Esophagus mucosa (tissue), 1 donor: Measurements from ENCODE around the gene NQO1. TPM values are rescaled to one million over a fixed set of nuclear protein-coding genes. Genes with fewer than 3 reads are reported as not detected.

Experiments
- ATAC-seq: fragments of 200-7000 bp; cut with Tn5 transposase; one replicate; pipeline ENCODE4 v1.9.1; 2020
- total RNA-seq: library from RNA; stranded (reverse); gene quantifications from one replicate; pipeline ENCODE4 v1.2.4, GENCODE V29; 2023
- donor health status: DM: yes; HTN: yes; CAD: no.

The NQO1 gene
- total RNA-seq, 1 donor from 2014 or later: 84.6 TPM

DNA sequence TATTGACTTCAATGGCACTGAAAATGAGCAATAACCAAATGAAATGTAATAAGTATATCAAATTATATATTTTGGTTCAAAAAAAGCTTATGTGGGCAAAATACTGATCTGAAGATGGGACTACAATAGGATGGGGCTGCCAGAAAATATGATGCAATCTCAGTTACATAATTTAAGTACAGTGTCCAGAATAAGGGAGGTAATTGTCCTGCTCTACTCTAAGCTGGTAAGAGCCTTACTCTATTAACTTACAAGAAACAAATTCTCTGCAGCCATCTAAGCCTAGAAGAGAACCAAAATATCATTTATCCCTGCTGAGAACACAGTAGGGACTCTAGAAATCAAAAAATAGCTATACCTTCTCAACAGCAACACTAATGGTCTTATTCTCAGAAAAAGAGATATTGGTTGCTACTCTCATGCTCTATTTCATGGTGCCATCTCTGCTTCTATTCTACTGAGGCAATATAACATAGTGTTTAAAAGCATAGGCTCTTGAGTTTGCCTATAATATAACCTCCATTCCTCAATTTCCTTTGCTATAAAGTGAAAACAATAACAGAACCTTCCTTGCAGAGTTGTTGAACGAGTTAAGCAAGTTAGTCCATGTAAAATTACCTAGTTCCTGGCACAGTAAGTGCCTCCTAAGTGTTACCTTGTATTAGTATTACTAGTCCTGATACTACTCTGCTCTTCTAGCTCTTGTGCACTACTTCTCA lies 19.9 kb downstream of the NQO1 start:
- ATAC-seq: peak; percentile 72

DNA sequence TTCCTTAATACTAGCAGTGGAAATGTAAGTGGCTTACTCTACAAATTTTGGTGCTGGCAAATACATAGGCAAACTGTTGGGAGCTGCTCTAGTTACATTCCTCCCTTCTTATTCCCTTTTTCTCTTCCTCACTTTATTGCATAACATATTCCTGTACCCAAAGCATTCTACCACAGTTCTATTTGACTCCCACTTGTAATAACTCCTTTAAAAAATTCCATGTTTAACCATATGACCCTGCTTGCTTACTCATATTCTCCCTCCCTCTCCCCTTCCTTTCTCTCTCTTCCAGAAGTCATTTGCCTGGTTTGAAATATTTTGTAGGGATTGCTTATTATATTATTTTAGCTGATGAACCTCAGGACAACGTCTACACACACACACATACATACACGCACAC lies 22.7 kb downstream of the NQO1 start:
- ATAC-seq: no peak

DNA sequence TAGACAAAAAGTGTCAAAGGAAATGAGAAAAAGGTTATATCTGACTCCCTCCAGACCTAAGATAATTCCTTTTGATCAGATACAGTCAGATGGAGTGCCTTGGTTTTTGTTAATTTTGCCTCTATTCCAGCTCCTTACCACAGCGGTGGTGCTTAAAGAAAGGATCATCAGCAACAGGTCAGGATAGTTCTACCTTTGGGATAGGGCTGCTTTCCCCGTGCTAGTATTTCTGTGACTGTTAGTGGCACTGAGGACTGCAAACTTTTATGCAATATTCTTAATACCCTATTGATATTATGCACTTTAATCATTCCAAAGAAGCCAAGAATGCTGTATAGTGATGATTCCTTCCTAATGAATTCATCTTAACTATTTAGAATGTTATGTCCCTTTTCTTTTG lies 24.5 kb downstream of the NQO1 start:
- ATAC-seq: no peak

DNA sequence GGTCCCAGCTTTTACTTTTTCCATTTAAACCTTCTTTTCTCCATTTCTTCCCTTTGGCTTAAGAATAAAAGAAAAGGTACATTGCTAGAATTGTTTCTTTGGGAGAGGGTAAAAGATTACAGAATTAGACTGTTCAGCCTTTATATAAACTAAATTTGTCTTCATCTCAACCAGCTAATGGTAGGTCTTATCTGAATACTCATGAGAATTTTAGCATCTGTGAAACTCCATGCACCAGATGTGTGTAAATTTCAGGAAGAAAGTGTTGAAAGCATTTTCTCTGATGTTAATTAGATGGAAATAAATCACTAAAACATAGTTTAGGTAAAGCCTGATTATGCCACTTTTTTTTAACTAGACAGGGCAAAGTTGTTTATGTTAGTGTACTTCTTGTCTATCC lies 24.9 kb downstream of the NQO1 start:
- ATAC-seq: no peak

DNA sequence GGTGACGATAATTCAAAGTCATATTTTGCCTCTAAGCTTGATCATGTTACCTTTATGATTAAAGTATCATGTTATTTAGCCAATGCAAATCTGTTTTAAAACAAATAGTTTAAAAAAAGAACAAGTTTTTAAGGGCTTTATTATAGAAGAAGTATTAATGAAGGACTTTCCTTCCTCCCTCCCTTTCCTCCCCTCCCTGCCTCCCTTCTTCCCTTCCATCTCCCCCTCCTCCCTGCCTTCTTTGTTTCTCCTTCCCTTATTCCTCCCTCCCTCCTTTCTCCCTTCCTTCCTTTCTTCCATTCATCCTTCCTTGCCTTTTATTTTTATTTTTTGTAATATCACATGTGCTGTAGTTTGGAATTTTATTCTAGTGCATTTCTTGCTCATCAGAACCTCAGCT lies 26.4 kb downstream of the NQO1 start:
- no peak for ATAC-seq

DNA sequence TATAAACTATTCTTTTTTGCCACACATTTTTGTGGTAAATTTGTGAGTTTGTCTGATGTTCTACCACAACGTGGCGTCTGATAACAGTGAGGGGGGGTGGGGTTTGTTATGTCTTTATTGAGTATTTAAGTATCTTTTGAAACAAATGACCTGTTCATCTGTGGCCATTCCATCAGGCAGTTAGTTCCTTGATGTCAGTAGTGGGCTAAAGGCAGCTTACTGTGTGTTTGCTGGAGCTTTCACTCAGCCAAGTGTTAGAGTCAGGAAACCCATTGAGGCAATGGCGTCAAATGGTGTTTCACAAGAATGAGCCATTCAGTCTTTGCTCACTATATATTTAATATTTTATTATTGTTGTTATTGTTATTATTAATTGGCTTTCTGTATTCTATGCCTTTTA lies 28.0 kb downstream of the NQO1 start:
- no peak for ATAC-seq

DNA sequence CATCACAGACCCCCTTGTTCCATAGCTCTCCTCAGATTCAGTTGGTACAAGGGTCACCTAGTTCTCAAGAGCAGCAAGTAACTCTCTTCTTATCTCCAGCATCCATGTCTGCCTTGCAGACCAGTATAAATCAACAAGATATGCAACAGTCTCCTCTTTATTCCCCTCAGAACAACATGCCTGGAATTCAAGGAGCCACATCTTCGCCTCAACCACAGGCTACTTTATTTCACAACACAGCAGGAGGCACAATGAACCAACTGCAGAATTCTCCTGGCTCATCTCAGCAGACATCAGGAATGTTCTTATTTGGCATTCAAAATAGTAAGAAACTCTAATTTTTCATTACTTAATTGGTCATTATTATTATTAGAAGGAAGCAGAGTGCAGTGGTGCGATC lies 32.4 kb downstream of the NQO1 start:
- no peak for ATAC-seq

DNA sequence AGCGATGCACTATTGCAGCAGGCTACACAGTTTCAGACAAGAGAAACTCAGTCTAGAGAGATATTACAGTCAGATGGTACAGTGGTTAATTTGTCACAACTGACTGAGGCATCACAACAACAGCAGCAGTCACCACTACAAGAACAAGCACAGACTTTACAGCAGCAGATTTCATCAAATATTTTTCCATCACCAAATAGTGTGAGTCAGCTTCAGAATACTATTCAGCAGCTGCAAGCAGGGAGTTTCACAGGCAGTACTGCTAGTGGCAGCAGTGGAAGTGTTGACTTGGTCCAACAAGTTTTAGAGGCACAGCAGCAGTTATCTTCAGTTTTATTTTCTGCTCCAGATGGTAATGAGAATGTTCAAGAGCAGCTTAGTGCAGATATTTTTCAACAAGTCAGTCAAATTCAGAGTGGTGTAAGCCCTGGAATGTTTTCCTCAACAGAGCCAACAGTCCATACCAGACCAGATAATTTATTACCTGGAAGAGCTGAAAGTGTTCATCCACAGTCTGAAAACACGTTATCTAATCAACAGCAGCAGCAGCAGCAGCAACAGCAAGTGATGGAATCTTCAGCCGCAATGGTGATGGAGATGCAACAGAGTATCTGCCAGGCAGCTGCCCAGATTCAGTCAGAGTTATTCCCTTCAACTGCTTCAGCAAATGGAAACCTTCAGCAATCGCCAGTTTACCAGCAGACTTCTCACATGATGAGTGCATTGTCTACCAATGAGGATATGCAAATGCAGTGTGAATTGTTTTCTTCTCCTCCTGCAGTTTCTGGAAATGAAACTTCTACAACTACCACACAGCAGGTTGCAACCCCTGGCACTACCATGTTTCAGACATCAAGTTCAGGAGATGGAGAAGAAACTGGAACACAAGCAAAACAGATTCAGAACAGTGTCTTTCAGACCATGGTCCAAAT lies 34.1 kb downstream of the NQO1 start:
- ATAC-seq: no peak

DNA sequence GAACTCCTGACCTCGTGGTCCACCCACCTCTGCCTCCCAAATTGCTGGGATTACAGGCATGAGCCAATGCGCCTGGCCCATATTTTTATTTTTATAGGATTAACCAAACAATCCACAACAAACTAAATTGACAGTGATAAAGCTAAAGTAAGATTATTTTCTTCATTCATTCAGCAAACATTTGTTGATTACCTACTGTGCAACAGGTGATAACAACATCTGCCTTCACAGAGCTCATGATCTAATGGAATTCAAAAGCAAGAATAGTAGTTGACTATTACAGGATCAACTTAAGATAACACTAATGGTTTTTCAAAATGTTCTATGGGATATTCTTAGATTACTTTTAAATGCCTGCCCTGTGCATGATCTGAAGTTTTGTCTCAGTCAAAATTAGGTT lies 37.8 kb downstream of the NQO1 start:
- ATAC-seq: no peak

DNA sequence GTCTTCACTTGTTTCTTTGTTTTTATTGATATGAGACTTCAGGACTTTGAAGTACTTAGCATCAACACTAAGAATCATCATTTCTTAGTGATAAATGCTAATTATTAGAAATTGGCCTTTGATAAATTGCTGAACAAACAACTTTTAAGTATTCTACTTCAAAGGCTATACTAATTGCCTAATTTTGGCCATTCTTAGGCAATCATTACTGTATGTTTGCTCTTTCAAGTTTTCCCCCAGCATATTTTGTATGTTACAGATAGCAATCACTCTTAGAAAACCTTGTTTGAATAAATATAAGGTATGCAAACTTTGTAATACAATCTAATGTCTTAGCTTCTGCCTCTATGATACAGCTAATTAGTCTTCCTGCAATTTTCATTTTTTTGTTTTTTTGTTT lies 46.0 kb downstream of the NQO1 start:
- ATAC-seq: no peak

DNA sequence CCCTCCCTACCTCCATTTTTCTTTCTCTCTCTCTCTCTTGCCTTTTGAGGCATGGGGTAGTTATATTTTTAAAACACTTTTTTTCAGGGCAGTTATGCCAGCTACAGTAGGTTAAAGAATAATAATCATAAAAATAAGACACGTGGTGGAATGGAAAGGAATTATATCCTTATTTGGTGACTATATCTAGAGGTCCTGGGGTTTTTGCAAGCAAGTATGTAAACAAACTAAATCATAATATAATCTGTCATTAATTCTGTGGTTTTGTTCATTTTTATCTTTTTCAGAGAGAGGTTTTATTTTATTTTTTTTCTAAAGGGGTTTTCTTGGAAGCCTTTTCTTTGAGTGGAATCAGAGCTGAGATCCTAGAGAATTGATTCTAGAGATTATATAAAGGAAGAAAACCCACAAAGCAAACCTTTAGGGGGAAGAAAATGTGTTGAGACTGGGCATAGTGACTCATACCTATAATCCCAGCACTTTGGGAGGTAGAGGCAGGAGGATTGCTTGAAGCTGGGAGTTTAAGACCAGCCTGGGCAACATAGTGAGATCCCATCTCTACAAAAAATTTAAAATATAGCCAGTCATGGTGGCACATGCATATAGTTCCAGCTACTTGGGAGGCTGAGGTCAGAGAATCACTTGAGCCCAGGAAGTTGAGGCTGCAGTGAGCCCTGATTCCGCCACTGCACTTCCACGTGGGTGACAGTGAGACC lies 53.2 kb downstream of the NQO1 start:
- ATAC-seq: no peak

DNA sequence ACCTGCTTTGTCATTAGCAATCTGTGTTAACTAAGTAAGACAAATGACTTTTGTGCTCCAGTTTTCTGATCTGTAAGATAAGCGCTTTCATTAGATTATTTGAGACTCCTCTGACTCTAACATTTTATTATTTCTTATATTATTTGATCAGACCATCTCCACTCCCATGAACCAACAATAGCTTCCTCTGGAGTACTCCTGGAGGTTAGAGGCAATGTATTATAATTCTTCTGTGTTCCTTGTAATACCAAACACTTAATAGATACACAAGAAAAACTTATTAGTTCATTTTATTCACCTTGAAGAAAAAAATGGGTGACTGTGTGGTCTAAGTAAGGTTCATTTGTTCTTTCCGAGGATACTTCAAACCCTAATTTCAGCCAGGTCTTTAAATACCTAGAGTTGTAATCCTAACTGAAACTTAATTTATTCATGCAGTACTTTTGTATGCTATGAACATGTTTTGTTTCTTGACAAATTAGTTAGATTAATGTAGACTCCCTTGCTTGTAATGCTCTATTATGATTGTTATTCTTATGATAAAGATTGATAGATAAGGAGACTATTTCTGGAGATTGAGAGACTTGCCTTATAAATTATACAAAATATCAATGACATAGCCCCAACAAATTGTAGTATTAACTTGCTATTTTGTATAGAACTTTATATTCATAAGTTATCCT lies 53.9 kb downstream of the NQO1 start:
- no peak for ATAC-seq

DNA sequence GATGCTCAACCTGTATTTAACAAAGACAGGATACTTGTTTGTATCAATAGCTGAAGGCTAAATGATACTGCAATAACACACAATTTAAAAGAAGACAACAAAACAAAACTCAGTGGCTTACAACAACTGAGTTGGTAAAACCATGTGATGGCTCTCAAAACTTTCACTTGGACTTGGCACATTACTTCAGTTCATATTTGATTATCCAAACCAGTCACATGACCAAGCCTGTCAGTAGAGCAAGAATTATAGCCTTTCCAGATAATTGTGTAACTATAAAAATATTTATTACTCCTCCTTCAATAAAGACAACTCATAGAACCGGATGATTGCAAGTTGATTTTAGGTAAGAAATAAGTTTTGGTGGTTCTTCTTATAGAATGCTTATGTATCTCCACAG lies 56.8 kb downstream of the NQO1 start:
- no peak for ATAC-seq

DNA sequence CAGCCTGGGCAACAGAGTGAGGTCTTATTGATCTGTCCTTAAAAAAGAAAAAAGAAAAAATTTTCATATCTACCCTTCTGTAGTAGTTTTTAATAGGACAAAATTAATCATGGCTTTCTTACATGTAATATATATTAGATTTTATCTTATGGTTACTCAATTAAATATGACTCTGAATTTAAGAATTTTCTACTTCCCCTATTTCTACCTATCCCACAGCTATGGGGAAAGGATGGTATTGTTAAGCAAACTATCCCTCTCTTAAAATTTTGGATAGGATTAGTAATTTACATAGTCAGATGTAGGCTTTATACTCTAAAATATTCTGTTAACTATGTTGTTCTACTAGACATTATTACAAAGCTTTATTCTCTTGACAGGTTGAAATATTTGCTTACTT lies 62.5 kb downstream of the NQO1 start:
- ATAC-seq: no peak

DNA sequence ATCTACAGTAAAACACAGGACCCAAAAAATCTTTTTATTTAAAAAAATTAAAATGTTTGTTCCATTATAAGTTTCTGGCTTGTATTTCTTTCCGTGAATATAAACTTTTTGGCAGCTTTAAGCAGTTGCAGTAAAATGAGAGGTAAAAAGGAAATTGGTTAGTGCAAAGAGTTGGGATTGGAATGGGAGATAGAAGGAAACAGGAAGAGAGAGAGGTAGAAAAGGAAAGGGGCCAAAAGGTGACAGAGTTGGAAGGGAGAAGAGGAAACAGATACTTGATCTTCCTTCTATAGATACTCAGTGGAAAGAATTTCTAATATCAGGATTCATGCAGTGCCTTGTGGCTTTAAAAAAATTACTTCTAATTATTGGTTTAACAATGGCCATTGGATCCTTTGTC lies 63.5 kb downstream of the NQO1 start:
- ATAC-seq: no peak

DNA sequence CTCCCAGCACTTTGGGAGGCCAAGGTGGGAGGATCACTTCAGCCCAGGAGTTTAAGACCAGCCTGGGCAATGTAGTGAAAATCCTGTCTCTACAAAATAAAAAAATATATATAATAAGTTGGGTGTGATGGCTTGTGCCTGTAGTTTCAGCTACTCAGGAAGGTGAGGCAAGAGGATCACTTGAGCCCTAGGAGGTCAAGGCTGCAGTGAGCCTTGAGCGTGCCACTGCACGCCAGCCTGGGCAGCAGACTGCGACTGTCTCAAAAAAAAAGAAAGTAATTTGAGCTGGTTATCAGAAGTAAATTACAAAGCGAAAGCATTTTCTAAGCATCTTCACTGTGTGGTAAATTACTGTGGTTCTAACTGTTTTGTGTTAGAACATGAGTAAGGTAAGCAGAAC lies 66.2 kb downstream of the NQO1 start:
- no peak for ATAC-seq

Other genes with a start within 250 kb of the NQO1 start
- gene NFAT5, start 160.6 kb downstream of the NQO1 start, total RNA-seq: 28.3 TPM
- 59.9 TPM for gene NOB1, start 28.4 kb upstream of the NQO1 start, total RNA-seq
- 31.6 TPM for gene WWP2, start 35.8 kb upstream of the NQO1 start, total RNA-seq
- 0.36 TPM for gene CLEC18A, start 224.8 kb upstream of the NQO1 start, total RNA-seq